ENCODE measurements around the gene PSMC1.
"Not testable (repeated sequence)": the region's sequence is repeated elsewhere in the genome, so short reads cannot be mapped to it uniquely, and the experiment has no call there.

The PSMC1 gene

DNA sequence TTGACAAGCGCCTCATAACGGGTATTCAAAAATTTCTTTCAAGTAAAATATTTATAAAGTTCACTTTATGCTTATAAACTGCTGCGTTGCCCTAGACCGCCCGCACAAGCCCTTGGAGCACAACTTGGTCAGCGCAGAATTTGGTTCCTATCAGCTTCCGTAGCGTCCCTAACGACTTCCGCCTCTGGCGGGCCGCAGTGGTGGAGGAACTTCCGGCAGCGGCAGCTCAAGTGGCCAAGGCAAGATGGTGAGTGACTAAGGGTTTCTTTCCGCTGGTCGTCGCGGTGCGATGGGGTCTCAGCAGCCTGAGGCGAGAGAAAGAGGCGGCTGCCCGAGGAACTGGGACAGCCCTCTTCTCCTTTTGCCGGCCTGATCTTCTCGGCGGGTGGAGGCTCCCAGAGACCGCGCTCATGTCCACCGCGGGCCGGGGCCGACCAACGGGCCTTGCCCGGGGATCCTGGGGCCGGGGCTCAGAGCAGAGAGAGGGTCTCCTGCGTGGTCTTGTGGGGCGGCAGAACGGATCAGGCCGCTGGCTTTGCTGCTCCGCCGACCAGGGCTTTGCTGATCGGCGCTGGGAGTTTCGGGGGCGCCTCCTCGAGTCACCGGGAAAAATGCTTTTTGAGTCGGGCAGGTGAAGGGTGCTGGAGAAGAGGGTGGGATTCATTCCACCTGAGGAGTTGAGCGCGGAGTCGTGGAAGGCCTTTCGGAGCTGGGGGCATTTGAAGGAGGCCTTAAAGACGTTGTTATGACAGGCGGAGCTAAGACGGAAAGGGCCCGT, at the start of gene PSMC1:
Gene PSMC1 (plus strand): TSS at position 200 of the 778 bp plus-strand sequence. CDS start 45 bp downstream, at position 245.
- DNase-seq (ENCODE audit: low read depth, low spot score): peak; percentile 76

DNA sequence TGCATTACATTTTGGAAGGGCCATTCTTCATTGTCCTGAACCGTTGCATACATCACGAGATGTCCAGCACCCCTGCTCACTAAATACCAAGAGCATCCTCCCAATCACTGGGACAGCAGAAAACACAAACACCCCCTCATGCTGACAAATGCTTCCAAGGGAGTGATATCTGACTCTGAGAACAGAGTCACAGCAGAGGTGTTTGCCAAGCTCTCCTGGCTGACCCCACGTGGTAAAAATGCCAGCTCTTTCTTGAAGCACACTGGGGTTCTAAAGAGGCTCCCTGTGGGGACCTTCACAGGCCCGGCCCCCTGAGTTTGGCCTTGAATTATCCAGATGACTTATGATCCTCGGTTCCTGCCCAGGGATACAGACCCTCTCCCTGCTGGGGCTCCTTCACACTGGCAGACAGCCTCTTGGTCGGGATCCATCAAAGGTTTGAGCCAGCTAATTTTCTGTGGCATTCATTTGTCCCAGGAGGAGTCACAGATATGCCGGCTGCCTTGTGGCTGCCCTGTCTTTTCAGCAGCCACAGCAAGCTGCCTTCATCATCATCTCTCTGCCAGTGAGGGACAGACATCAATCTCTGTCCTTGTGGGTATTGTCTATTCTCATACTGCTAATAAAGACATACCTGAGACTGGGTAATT, 43.1 kb upstream of the PSMC1 start:
- DNase-seq (ENCODE audit: low read depth, low spot score): no peak

DNA sequence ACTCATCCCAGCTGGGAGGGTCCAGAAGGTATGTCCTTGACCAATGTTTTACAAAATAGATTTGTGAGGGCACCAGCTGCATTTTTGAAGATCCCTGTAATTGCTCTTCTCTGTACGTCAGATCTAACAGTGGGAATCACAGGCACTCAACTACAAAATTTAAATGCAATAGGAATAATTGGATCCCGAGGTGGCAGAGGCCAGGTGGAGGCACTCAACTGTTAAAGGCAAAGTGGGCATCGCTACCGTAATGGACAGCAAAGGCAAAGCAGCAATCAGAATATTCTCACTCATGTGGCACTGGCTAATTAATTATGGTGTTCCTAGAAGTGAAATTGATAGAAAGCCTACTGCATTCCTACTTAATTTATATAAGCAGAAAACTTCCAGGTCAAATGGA, 27.9 kb upstream of the PSMC1 start:
- DNase-seq (ENCODE audit: low read depth, low spot score): no peak

DNA sequence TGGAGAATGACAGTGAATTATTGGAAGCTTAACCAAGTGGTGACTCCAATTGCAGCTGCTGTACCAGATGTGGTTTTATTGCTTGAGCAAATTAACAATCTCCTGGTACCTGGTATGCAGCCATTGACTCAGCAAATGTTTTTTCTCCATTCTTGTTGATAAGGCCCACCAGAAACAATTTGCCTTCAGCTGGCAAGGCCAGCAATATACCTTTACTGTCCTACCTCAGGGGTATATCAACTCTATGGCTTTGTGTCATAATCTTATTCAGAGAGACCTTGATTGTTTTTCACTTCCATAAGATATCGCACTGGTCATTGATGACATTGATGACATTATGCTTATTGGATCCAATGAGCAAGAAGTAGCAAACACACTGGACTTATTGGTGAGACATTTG, 26.4 kb upstream of the PSMC1 start:
- not testable (repeated sequence) for DNase-seq (ENCODE audit: low read depth, low spot score)

DNA sequence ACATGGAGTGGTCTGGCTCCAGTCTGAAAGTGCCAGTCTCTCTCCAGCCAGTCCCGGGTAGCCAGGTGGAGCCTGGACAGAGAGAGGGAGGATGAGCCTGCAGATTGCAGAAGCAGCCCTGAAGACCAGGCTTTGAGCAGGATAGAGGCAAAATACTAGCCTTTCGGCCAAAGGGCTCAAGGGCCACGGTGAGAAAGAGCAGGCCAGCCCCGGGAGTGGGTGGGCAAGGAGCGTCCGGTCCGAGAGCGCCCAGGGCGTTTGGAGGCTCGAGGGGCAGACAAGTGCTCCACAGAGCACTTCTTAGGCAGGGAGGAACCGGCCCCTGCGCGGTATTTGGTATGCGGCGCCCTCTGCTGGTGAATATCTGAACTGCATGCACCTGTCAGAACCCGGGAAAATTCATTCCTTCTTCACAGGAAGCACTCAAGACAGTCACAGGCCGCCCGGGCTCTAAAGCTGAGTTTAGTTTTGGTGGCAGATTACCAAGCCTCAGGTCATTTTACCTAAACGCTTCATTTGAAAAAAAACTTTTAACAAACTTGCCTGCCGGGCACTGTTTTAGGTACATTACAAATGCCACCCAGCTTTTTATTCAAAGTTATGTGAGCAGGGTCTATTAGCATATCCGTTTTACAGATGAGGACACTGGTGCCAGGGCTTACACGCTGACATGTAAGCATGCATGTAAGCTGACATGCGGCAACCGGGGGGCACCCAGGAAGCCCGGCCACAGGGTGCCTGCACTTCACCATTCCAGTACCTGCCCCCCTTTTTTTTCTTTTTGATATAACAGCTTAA, 21.0 kb upstream of the PSMC1 start:
- DNase-seq (ENCODE audit: low read depth, low spot score): peak; percentile 30

DNA sequence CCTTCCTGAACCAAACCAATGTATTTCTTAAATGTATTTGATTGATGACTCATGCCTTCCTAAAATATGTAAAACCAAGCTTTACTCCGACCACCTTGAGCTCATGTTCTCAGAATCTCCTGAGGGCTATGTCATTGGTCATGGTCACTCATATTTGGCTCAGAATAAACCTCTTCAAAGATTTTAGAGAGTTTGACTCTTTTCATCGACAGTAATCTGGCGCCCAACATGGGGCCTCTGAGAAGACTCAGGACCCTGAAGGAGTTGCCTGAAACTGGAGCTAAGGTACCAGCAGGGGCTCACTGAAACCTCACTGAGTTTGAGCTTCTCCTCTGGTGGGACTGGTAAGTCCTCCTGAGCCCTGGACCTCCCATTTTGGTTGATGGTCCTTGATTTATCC, 17.2 kb upstream of the PSMC1 start:
- no peak for DNase-seq (ENCODE audit: low read depth, low spot score)

DNA sequence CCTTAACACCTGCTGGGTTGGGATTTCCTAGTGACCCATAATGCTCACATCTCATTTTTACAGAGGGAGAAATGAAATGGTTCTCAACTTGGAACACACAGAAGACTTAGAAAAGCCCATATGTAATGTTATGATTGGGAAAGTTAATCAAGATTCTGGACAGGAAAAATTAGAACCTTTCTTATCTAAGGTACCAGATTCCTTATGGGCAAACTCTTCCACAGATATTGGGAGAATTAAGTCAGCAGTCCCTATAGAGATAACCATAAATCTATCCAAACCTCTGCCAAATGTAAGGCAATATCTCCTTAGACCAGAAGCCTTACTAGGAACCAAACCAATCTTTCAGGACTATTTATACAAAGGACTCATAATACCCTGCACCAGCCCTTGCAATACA, 13.9 kb upstream of the PSMC1 start:
- DNase-seq (ENCODE audit: low read depth, low spot score): no peak

DNA sequence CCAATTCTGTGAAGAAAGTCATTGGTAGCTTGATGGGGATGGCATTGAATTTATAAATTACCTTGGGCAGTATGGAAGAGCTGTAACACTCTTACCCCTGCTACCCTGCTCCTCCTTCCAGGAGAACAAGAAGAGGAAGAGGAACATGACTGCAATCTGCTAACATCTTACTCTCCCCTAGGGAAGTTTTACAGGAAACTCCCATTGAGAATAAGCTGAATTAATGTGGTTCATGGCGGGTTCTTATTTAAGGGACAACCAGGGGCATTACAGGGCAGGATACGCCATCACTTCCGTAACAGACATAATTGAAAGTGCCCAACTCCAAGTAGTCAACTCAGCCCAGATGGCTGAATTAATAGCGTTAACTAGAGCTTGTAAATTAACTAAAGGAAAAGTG, 9.4 kb upstream of the PSMC1 start:
- no peak for DNase-seq (ENCODE audit: low read depth, low spot score)

DNA sequence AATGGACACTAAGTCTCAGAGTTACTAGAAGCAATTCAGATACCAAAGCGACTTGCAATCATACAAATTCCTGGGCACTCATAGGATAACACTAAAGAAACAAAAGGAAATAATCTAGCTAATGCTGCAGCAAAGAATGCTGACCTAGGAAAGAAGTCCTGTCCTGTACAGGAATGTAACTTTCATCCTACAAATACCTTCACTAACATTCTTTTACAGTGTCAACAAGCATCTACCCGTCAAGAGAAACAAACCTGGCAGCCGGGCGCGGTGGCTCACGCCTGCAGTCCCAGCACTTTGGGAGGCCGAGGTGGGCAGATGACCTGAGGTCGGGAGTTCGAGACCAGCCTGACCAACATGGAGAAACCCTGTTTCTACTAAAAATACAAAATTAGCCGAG, 8.9 kb upstream of the PSMC1 start:
- not testable (repeated sequence) for DNase-seq (ENCODE audit: low read depth, low spot score)

DNA sequence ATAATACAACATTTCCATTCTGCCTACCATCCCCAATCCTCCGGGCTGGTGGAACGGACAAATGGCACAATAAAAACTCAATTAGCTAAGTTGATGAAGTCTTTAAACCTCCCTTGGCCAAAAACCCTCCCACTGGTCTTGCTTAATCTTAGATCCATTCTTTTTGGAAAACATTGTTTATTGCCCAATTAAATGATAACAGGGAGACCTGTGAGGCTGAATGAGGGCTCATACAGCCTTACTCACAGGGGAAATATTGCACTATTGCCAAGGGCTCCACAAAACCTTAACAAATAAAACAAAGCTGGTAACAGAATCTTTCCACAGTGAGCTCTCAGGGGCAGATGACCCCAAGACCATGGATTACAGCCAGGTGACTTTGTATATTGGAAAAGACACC, 7.8 kb upstream of the PSMC1 start:
- no peak for DNase-seq (ENCODE audit: low read depth, low spot score)

DNA sequence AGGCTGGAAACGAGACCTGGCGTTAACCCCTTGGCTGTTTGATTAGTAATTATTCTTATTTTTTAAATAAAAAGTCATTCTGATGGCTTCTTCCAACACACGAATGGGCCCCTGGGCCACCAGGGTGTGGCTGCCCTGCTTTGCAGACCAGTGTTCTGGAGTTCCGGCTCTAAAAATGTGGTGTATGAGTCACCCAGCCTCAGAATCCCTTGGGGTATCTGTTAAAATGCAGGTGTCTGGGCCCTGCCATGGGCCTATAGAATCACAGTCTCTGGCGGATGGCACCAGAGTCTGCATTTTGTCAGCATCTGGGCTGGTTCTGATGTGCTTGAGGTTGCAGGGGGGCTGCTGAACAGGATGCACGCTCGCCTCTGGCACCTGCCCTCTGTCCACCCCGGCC, 2.5 kb upstream of the PSMC1 start:
- DNase-seq (ENCODE audit: low read depth, low spot score): no peak

DNA sequence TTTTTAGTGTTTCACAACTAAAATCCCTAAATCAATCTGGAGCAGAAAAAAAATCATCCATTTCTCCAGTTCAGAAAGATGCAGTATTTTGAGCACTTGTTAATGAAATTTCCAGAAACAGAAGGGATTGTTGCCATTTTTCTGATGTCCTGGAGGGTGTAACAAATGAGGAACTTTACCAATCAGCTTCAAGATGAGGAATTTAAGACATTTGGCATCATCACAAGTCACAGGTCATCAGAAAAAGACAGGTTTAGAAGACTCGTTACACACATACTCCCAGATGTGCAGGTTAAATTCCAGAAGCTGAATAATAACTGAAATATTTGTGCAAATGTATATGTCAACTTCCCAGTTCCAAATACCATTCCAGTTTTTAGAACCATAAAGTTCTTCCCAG, 482 bp upstream of the PSMC1 start:
- no peak for DNase-seq (ENCODE audit: low read depth, low spot score)

DNA sequence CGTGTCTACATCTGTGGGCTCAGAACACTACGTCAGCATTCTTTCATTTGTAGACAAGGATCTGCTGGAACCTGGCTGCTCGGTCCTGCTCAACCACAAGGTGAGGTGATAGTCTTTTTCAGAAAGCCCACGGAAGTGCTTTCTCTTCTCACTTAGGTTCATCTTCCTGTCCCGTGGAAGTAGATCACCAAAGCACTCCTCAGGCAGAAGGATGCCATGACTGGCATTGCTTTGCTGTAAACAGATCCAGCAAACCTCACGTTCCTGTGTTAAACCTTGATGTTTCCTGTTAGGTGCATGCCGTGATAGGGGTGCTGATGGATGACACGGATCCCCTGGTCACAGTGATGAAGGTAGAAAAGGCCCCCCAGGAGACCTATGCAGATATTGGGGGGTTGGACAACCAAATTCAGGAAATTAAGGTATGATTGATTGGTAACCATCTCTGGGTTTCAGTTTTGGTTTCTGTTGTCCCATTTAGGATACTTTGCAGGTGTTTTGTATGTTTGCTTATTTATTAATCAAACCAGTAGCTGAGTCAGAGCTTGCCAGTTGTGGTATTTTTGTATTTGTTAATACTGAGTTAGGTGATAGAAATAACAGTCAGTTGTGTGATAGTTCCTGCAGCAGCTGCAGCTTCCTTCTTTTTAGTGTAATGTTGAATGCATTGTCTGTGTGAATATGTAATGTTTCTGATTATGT, 7.5 kb downstream of the PSMC1 start:
- DNase-seq (ENCODE audit: low read depth, low spot score): no peak

DNA sequence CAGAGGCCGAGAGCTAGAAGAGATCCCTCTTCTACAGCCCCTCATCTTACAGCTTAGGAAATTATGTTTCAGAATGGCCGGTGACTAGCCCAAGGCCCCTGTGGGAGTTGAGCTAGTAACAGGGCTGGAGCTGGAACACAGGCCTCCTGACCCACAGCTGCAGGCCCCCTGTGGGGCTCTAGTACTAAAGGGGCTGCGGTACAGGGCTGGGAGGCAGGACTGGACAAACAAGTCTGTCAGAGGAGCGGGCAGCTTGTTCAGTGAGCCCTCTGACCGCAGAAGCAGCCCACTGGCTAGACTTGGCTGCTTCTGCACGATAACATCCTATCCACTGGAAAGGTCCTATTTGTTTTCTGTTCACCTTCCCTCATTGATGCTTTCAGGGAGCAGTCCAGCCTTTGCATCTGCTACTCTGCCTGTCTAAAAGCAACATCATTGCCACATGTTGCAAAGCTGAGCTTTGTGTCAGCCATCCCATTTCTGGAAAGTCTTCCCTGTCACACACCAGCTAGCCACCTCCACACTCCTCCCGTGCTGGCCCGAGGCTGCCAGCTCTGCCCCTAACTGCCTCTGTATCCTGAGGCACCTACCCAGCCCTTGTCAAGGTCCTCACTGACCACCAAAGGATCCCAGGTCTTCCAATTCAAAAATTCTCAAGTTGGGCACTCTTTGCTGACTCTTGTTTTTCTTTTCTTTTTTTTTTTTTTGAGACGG, 10.2 kb downstream of the PSMC1 start:
- DNase-seq (ENCODE audit: low read depth, low spot score): no peak

DNA sequence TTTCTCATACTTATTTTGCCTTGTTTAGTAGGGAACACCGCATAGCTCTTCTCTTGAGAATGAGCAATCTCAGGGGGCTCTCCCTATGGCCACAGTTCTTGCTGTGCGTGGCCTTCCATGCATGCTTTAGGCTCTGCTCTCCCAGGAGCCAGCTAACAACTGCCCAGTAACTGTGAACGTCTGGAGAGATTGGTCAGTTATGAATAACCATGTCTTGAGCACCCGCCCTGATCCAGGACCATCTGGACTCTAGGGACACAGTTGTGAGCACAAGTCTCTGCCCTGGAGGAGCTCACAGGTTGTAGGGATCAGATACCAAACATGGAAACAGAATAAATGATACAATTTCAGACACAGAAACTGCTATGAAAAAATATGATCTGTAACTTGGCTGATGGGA, 12.1 kb downstream of the PSMC1 start:
- DNase-seq (ENCODE audit: low read depth, low spot score): no peak

DNA sequence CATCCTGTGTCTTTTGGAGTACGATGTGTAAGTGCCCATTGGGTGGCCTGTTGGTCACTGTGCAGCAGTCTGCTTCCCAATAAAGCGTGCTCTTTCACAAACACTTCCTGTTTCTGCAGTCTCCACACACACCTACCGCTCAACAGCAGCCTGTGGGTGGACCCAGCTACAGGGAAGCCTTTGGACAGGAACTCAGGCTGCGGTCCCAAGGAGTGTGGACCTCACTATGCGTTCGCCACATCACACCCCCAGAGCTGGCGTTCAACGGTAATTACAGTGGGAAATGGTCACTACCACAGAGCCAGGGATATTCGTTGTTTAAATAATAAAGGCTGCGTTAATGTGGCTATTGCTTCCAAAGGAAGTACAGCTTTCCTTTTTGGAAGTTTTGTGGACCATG, 16.2 kb downstream of the PSMC1 start:
- DNase-seq (ENCODE audit: low read depth, low spot score): no peak

DNA sequence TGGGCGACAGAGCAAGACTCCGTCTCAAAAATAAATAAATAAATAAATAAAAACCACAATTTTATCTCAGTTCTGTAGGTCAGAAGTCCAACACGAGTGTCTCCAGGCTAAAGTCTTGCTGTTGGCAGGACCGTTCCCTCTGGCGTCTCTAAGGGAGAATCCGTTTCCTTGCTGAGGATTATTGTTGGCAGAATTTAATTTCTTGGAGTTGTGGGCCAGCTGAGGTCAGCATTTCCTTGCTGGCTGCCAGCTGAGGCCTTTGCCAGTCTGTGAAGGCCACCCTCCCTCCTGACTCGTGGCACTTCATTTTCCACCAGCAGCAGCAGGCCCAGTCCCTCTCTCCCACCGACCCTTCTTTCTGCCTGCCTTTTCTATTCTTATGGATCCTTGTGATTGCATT, 17.2 kb downstream of the PSMC1 start:
- DNase-seq (ENCODE audit: low read depth, low spot score): no peak

DNA sequence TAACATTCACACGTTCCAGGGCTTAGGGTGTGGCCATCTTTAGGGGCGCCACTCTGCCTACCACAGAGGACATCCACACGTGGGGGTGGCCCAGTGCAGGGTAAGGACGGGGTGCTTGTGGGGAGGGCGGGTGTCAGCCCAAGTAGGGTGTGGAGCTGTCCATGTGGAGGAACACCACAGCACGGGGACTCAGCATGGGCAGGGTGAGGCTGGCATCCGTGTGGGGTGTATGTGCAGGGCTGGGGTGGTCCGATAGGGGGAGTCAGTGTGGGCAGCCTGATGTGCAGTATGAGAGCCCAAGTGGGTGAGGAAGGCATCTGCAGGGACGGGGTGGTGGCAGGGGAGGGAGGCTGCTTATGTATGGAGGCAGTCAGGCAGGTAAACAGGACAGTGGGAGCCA, 17.7 kb downstream of the PSMC1 start:
- DNase-seq (ENCODE audit: low read depth, low spot score): no peak

DNA sequence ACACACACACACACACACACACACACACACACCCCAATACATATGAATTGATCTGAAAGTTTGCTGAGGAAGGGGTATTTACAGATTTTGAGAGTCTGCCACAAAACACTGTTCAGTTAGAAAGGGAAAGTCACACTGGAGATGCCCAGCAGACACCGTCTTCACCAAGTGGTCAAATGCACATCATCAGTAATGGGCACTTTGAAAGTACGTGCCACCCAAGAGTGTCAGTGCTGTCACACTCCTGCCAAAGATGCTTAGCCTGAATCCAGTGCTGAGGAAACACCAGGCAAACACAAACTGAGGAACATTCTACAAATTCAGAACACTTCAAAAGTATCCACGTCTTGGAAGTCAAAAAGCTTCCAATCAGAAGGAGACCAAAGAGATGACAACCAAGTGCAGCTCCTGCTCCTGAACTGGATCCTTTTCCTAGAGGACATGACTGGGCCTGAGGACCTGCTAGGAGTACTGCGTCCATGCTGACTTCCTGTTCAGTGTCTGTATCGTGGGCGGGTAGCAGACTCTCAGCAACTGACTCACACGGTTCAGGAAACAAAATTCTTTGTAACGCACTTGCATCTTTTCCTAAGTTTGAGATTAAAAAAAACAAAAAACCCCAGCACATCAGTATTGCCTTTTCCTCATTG, 18.6 kb downstream of the PSMC1 start:
- no peak for DNase-seq (ENCODE audit: low read depth, low spot score)

DNA sequence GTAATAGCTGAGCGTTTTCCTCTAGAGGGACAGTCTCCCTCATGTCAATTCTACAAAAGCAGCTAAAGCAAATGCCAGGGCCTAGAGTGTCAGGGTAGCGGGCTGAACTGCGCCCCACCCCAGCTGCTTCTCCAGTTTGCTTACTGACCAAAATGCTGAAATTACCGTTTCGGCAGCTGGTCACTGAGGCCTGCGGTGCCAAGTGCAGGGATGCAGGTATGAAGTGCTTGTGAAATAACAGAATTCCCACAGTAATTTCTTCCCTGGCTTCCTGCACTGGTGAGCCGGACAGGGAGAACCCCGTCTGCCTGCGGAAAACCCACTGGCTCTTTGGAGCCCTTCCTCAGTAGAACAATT, 19.1 kb downstream of the PSMC1 start:
- DNase-seq (ENCODE audit: low read depth, low spot score): no peak

DNA sequence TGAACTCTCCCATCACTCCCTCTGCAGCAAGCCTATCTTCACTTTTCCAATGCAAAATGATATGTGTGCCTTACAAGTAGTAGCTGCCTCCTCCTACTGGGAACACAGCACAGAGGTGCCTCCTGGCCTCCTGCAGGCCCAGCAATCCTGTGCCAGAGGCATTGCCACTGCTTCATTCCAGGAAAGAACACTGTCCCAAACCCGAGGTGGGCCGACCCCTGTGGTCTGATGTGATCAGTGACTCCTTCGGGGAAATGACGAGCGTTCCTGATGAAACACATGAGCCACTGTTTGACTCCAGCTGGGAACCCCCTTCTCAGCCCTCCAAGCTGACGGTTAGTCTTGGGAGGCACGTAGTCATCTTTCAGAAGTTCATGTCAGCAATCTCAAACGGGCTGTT, 19.5 kb downstream of the PSMC1 start:
- DNase-seq (ENCODE audit: low read depth, low spot score): no peak
